MM.1S (cell line): ENCODE results near the gene PTGES3.
A peak's percentile ranks its signal among the peaks of the same experiment; 100 is the strongest.
"Not testable (repeated sequence)": the region's sequence is repeated elsewhere in the genome, so short reads cannot be mapped to it uniquely, and the experiment has no call there.

Experiments used
- DNase-seq: peaks from one replicate; pipeline ENCODE4 v3.0.0-alpha.2; 2015
- H2AFZ ChIP-seq: fragments of 300-600 bp; sonication (generic); 2 replicates; pipeline ENCODE4 v1.6.0; 2016; ENCODE audit warnings: antibody characterized with exemption, low read length
- H3F3A ChIP-seq: fragments of 300-600 bp; sonication (generic); 2 replicates; pipeline ENCODE4 v1.6.1; 2016; ENCODE audit warnings: mild to moderate bottlenecking, antibody characterized with exemption, low read length, moderate library complexity, mixed read lengths; ENCODE audit not compliant: insufficient read depth
- H3K27ac ChIP-seq: fragments of 300-600 bp; sonication (generic); 2 replicates; pipeline ENCODE4 v1.5.1; 2016; ENCODE audit warnings: mild to moderate bottlenecking, low read length
- H3K27me3 ChIP-seq: fragments of 300-600 bp; sonication (generic); replicated peaks from 2 replicates; pipeline ENCODE4 v1.6.0; 2016; ENCODE audit warnings: low read length; ENCODE audit not compliant: insufficient read depth
- H3K36me3 ChIP-seq: fragments of 300-600 bp; sonication (generic); replicated peaks from 2 replicates; pipeline ENCODE4 v1.6.1; 2016; ENCODE audit warnings: mild to moderate bottlenecking, low read length, mixed read lengths; ENCODE audit not compliant: insufficient read depth
- H3K4me1 ChIP-seq: fragments of 300-600 bp; sonication (generic); 2 replicates; pipeline ENCODE4 v1.6.1; 2016; ENCODE audit warnings: low read length, mixed read lengths
- H3K4me2 ChIP-seq: fragments of 300-600 bp; sonication (generic); 2 replicates; pipeline ENCODE4 v1.6.0; 2016; ENCODE audit warnings: low read depth, low read length
- H3K4me3 ChIP-seq: fragments of 300-600 bp; sonication (generic); 2 replicates; pipeline ENCODE4 v1.5.1; 2016; ENCODE audit warnings: low read length, mixed read lengths
- H3K79me2 ChIP-seq: fragments of 300-600 bp; sonication (generic); 2 replicates; pipeline ENCODE4 v1.6.1; 2016; ENCODE audit warnings: mixed run types, low read length, mixed read lengths
- H3K9ac ChIP-seq: fragments of 300-600 bp; sonication (generic); 2 replicates; pipeline ENCODE4 v1.6.1; 2016; ENCODE audit warnings: low read length, mixed read lengths
- H3K9me2 ChIP-seq: fragments of 300-600 bp; sonication (generic); replicated peaks from 2 replicates; pipeline ENCODE4 v1.6.1; 2016; ENCODE audit warnings: mild to moderate bottlenecking, low read length, mixed read lengths; ENCODE audit not compliant: insufficient read depth
- H3K9me3 ChIP-seq: fragments of 300-600 bp; sonication (generic); replicated peaks from 2 replicates; pipeline ENCODE4 v1.6.1; 2016; ENCODE audit warnings: mild to moderate bottlenecking, low read length, mixed read lengths; ENCODE audit not compliant: insufficient read depth
- H4K20me1 ChIP-seq: fragments of 300-600 bp; sonication (generic); 2 replicates; pipeline ENCODE4 v1.6.1; 2016; ENCODE audit warnings: mild to moderate bottlenecking, low read length, moderate library complexity, mixed read lengths; ENCODE audit not compliant: insufficient read depth
- EZH2 ChIP-seq: fragments of 300-600 bp; sonication (generic); optimal IDR thresholded peaks from 2 replicates; pipeline ENCODE3; 2017; ENCODE audit warnings: low read depth, mild to moderate bottlenecking, antibody characterized with exemption, low read length, mixed read lengths
- EZH2phosphoT487 ChIP-seq: fragments of 300-600 bp; sonication (generic); IDR thresholded peaks from 2 replicates; pipeline ENCODE4 v1.6.1; 2018; ENCODE audit warnings: antibody characterized with exemption, low read length
- TF ChIP-seq, protein P1 (sequence below): fragments of 300-600 bp; sonication (generic); IDR thresholded peaks from 2 replicates; pipeline ENCODE4 v1.5.1; 2016; ENCODE audit warnings: antibody characterized with exemption, low read length, mixed read lengths

The PTGES3 gene

DNA sequence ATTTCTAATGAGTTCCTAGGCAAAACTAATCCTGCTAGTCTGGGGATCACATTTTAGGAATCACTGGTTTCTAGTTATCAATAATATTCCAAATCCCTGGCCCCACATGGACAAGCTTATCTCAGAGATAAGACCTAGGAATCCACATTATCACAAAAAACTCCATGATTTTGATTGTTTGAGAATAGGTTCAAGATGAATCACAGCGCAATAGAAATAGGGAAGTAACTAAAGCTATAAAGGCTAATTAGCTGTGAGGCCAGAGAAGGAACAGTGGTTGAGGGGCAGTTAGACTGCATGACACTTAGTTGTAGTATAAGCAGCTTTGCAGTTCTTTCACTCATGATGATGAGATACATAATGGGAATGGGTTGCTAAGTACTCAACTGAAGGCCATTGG lies 29.2 kb downstream of the PTGES3 start:
- H3K4me2 ChIP-seq, result no peak overlapping the region
- no peaks in the 10 kb centered on the region; the same call in 1 of the 2 replicates for H3K36me3 ChIP-seq
- peaks cover 50% of the 10 kb centered on the region for H3F3A ChIP-seq

DNA sequence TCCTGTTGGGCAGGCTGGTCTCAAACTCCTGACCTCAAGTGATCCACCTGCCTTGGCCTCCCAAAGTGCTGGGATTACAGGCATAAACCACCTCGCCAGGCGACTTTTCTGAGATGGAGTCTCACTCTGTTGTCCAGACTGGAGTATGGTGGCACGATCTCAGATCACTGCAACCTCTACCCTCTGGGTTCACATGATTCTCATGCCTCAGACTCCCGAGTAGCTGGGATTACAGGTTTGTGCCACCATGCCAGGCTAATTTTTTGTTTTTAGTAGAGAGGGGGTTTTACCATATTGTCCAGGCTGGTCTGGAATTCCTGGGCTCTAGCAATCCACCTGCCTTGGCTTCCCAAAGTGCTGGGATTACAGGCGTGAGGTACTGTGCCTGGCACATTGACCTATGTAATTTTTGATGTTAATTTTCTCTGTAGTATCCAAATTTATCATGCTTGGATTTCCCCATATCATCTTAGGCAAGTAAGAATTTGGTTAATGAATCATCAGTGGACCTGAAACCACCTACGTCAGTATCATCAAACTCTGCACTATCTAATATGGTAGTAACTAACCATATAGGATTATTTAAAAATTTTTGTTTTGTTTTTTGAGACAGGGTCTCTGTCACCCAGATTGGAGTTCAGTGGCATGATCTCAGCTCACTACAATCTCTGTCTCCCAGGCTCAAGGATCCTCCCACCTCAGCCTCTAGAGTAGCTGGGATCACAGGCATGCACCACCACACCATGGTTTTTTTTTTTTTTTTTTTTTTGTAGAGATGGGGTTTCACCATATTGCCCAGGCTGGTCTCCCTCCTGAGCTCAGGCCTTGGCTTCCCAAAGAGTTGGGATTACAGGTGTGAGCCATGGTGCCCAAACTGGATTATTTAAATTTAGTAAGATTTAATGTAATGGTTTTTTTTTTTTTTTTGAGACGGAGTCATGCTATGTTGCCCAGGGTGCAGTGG lies 30.4 kb downstream of the PTGES3 start:
- no peak overlapping the region for H2AFZ ChIP-seq
- no peaks in the 10 kb centered on the region; the same call in 1 of the 2 replicates for H4K20me1 ChIP-seq
- H3K36me3 ChIP-seq, result no peaks in the 10 kb centered on the region
- no peak overlapping the region for H3K4me2 ChIP-seq
- H3K4me3 ChIP-seq, result no peak overlapping the region
- peak overlapping the region; percentile 29; the same call in 1 of the 2 replicates for H3K27ac ChIP-seq
- no peaks in the 10 kb centered on the region for H3K79me2 ChIP-seq
- H3F3A ChIP-seq, result peaks cover 42% of the 10 kb centered on the region
- no peaks in the 10 kb centered on the region for H3K27me3 ChIP-seq
- no peaks in the 10 kb centered on the region for H3K9me3 ChIP-seq
- no peaks in the 10 kb centered on the region for H3K9me2 ChIP-seq
- DNase-seq, result no peak
- H3K9ac ChIP-seq, result no peak overlapping the region
- H3K4me1 ChIP-seq, result no peaks in the 10 kb centered on the region
- TF ChIP-seq EZH2phosphoT487, result no peak
- TF ChIP-seq, protein P1, sequence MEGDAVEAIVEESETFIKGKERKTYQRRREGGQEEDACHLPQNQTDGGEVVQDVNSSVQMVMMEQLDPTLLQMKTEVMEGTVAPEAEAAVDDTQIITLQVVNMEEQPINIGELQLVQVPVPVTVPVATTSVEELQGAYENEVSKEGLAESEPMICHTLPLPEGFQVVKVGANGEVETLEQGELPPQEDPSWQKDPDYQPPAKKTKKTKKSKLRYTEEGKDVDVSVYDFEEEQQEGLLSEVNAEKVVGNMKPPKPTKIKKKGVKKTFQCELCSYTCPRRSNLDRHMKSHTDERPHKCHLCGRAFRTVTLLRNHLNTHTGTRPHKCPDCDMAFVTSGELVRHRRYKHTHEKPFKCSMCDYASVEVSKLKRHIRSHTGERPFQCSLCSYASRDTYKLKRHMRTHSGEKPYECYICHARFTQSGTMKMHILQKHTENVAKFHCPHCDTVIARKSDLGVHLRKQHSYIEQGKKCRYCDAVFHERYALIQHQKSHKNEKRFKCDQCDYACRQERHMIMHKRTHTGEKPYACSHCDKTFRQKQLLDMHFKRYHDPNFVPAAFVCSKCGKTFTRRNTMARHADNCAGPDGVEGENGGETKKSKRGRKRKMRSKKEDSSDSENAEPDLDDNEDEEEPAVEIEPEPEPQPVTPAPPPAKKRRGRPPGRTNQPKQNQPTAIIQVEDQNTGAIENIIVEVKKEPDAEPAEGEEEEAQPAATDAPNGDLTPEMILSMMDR, result no peak
- TF ChIP-seq EZH2, result no peak

More for the DNA sequence above, 29.2 kb downstream of the PTGES3 start:
- Histone ChIP-seq H3K9me2 (no peaks in the 10 kb centered on the region), H3K9ac (no peak overlapping the region), H3K27ac (no peak overlapping the region), H3K4me3 (no peak overlapping the region), H3K9me3 (no peaks in the 10 kb centered on the region), H3K27me3 (no peaks in the 10 kb centered on the region), H4K20me1 (no peaks in the 10 kb centered on the region; the same call in 1 of the 2 replicates), H3K4me1 (no peaks in the 10 kb centered on the region), H3K79me2 (no peaks in the 10 kb centered on the region), H2AFZ (no peak overlapping the region)
- no peak for TF ChIP-seq EZH2
- DNase-seq, result no peak

DNA sequence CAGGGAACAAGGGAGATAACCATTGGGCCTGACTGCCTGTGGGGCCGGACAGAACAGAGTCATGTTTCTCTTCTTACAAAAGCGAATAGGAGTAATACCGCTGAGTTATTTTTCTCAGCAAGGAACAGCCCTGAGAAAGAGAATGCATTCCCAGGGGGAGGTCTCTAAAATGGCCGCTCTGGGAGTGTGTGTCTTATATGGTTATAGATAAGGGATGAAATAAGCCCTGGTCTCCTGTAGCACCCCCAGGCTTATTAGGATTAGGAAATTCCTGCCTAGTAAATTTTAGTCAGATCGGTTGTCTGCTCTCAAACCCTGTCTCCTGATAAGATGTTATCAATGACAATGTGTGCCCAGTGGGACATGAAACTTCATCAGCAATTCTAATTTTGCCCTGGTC lies 34.3 kb downstream of the PTGES3 start:
- not testable (repeated sequence) for H3K4me1 ChIP-seq, H4K20me1 ChIP-seq, H3K9ac ChIP-seq, H3K36me3 ChIP-seq, H3K27me3 ChIP-seq, H3K4me3 ChIP-seq, H3K9me2 ChIP-seq, DNase-seq, H3K79me2 ChIP-seq, H2AFZ ChIP-seq, H3K4me2 ChIP-seq, H3K9me3 ChIP-seq, H3K27ac ChIP-seq
- peaks cover 13% of the 10 kb centered on the region for H3F3A ChIP-seq

DNA sequence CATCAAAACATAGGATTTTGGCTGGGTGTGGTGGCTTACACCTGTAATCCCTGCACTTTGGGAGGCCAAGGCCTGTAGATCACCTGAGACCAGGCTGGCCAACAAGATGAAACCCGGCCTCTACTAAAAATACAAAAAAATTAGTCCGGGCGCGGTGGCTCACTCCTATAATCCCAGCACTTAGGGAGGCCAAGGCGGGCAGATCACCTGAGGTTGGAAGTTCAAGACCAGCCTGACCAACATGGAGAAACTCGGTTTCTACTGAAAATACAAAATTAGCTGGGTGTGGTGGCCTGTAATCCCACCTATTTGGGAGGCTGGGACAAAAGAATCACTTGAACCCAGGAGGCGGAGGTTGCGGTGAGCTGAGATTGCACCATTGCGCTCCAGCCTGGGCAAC lies 40.1 kb downstream of the PTGES3 start:
- Histone ChIP-seq H4K20me1 (peaks cover 19% of the 10 kb centered on the region), H3K4me1 (peaks cover 11% of the 10 kb centered on the region), H3F3A (peaks cover 23% of the 10 kb centered on the region), H3K79me2 (peaks cover 28% of the 10 kb centered on the region)
- H3K9me3 ChIP-seq, H3K27me3 ChIP-seq, DNase-seq, H2AFZ ChIP-seq, H3K27ac ChIP-seq, H3K4me2 ChIP-seq, H3K9me2 ChIP-seq, H3K4me3 ChIP-seq, H3K9ac ChIP-seq, H3K36me3 ChIP-seq: not testable (repeated sequence)
